ENCODE measurements around the gene ATG10.

DNA sequence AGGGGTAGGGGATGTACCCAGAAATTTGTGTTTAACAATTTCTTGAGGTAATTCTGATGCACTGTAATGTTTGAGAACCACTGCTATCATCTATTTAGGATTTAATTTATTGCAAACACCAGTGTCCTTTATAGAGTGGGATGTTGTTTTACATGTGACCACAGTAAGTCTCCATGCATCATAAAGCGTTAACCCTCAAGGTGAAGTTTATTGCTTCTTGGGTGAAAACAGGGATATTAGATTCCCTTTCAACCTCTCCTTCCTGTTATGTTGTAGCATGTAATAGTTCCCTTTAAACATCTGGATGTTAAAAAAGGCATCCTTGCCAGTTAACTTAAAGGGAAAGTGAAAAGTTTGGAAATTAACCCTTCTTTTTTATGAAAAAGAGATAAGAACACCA lies 35.8 kb upstream of the ATG10 start:
- TF ChIP-seq, protein P1, sequence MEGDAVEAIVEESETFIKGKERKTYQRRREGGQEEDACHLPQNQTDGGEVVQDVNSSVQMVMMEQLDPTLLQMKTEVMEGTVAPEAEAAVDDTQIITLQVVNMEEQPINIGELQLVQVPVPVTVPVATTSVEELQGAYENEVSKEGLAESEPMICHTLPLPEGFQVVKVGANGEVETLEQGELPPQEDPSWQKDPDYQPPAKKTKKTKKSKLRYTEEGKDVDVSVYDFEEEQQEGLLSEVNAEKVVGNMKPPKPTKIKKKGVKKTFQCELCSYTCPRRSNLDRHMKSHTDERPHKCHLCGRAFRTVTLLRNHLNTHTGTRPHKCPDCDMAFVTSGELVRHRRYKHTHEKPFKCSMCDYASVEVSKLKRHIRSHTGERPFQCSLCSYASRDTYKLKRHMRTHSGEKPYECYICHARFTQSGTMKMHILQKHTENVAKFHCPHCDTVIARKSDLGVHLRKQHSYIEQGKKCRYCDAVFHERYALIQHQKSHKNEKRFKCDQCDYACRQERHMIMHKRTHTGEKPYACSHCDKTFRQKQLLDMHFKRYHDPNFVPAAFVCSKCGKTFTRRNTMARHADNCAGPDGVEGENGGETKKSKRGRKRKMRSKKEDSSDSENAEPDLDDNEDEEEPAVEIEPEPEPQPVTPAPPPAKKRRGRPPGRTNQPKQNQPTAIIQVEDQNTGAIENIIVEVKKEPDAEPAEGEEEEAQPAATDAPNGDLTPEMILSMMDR (IDR thresholded peaks at IDR 0.05): no peak
- TF ChIP-seq POLR2A (IDR thresholded peaks at IDR 0.05): no peak

Data from lower leg skin (tissue), 3 donors.